Heart right ventricle (tissue), 16 donors: Measurements from ENCODE around the gene DLX2. TPM values are rescaled to one million over a fixed set of nuclear protein-coding genes. Genes with fewer than 3 reads are reported as not detected.
A peak's percentile ranks its signal among the peaks of the same experiment; 100 is the strongest.

Source experiments
- ATAC-seq, 8 donors: fragments of 200-7000 bp; cut with Tn5 transposase; one replicate each; pipeline ENCODE4 v1.9.1; 2020; ENCODE audit warnings: mild to moderate bottlenecking in 8 of 8, moderate library complexity in 8 of 8, moderate number of reproducible peaks in 1 of 8
- DNase-seq, 2 donors: peaks; one replicate each; pipeline ENCODE4 v3.0.0-alpha.2; 2020
- H3K27ac ChIP-seq, 10 donors: fragments of 200-600 bp; sonication (generic) in 2 of 10; one replicate each; pipeline versions ENCODE4 v1.5.0 to v1.8.0; 2020 to 2022; ENCODE audit warnings: mild to moderate bottlenecking in 3 of 10
- H3K27me3 ChIP-seq, 7 donors: fragments of 200-600 bp; one replicate each; pipeline ENCODE4 v1.8.0; 2021 to 2022; ENCODE audit warnings: mild to moderate bottlenecking in 2 of 7
- H3K36me3 ChIP-seq, 9 donors: fragments of 200-600 bp; sonication (generic) in 1 of 9; one replicate each; pipeline versions ENCODE4 v1.5.0 to v1.8.0; 2020 to 2022; ENCODE audit warnings: mild to moderate bottlenecking in 2 of 9
- H3K4me1 ChIP-seq, 9 donors: fragments of 200-600 bp; sonication (generic) in 1 of 9; one replicate each; pipeline versions ENCODE4 v1.5.0 to v1.8.0; 2020 to 2022; ENCODE audit warnings: mild to moderate bottlenecking in 4 of 9
- H3K4me3 ChIP-seq, 10 donors: fragments of 200-600 bp; sonication (generic) in 2 of 10; one replicate each; pipeline versions ENCODE4 v1.5.0 to v1.8.0; 2020 to 2022; ENCODE audit warnings: mild to moderate bottlenecking in 7 of 10, moderate library complexity in 2 of 10
- H3K9me3 ChIP-seq, 11 donors: fragments of 200-600 bp in 10 of 11; sonication (generic) in 2 of 11; one replicate each; pipeline versions ENCODE4 v1.5.0 to v1.8.0; 2013 to 2022; ENCODE audit warnings: mild to moderate bottlenecking in 2 of 11, control low read depth in 1 of 11, moderate library complexity in 1 of 11
- CTCF ChIP-seq, 9 donors: fragments of 200-600 bp; sonication (generic) in 2 of 9; IDR thresholded peaks; one replicate each; pipeline versions ENCODE4 v1.5.0 to v1.8.0; 2021 to 2022; ENCODE audit warnings: antibody characterized with exemption in 9 of 9, mild to moderate bottlenecking in 5 of 9, moderate library complexity in 1 of 9
- WGBS, 2 donors: extraction: QIAGEN DNeasy Blood & Tissue Kit; methylation state at CpG; one replicate each; pipeline ENCODE4 v1.1.7; 2013; ENCODE audit warnings: inconsistent platforms in 1 of 2; 5-methylcytosine and 5-hydroxymethylcytosine counted together
- intact Hi-C, 10 donors: fragments of 100-400 bp; cut with DNase I; formaldehyde crosslinking; loops; one replicate each; pipeline versions ENCODE4 v1.11.1 to v1.14.2; 2022
- polyA plus RNA-seq, 2 donors: library from polyadenylated mRNA; stranded (reverse); fragments of 200-250 nt; gene quantifications; one replicate each; pipeline ENCODE4 v1.2.3, GENCODE V29; 2013
- total RNA-seq, 10 donors: library from RNA; stranded (reverse); fragmentation: NEBNext Ultra II Directional in 3 of 10; extraction: Animal tissue kit (Norgen Biotek cat#: 25700) in 3 of 10; gene quantifications; one replicate each; pipeline versions ENCODE4 v1.2.1 to v1.2.4, GENCODE V29; 2021 to 2023
- donor health status: Arrhythmogenic right ventricular cardiomyopathy.
- donor health status: ischemic (EF 13 %, LVEDD 7.1; RV severe dilation, severe dysfunction).
- donor health status: healthy with polysubstance abuse.
- donor health status: DM: no; HTN: yes; CAD: no.
- donor health status: DM: no; HTN: no; CAD: no.
- donor health status: ischemic (EF 25% LVEDD 6.9; RV normal size, moderate dysfunction).
- donor health status: ischemic (EF 25% LVEDD 5.7; RV mildly dilated, moderate dysfunction).
- donor health status: healthy.
- donor health status: DM: yes; HTN: yes; CAD: no.
- donor health status: Ischemic cardiomyopathy.
- donor health status: ischemic (EF 35%, LVEDD 5.7; RV mildly dilated, moderate dysfunction).
- donor health status: nonischemic (EF 11% LVEDD 7.7; RV severe dilation, severe dysfunction).
- donor health status: DM: yes; HTN: yes; CAD: no.
- donor health status: PGD.
- donor health status: ischemic (EF 29% LVEDD 5.4; RV normal size, mild dysfunction).
- donor health status: nonischemic (EF 23%, LVEDD 6.1; RV moderate dilation, normal function).

Gene DLX2
- total and polyA plus RNA-seq, 12 donors = 0.11 TPM; not detected in 11

DNA sequence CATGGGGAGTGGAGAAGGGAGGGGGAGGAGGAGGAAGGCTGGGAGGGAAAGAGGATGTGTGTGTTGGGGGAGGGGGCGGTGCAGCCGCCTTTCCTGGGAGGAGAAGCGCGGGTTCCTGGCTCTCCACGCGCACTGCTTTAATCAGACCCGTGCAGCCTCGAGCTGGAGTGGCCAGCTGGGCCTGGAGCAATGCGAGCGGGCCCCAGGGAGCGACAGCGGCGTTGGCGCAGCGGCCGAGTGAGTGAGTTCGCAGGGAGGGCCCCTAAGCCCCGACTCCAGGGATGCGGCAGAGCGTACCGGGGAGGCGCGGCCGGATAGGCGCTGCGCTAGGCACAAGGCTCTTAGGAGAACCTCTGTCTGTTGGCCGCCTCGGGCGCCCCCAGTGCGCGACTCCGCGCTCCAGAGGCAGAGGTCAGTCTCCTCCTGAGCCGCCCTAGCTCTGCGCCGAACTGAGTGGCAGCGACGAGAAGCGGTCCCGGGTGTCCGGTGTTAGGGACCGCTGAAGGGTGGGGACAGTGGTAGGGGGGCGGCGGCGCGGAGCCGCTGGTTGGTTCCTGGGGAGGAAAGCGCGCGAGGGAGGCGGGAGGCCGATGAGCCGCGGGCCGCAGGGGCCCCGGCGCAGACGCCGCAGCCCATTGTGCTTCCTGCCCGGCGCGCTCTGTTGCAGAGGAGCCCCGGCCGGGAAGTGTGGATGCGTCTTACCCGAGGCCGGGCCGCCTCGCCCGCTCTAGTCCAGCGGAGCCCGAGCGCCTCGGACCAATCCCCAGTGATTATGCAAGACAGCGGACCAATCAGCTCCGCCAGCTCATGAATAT lies 17.8 kb downstream of the DLX2 start:
- intact Hi-C loops = no loop called here
- peak; percentile 67 to 70 for DNase-seq
- 0 to 1% methylated on average over 66 to 76 of the region's 76 CpGs for WGBS, 2 donors
- Histone ChIP-seq H3K36me3 (peaks cover 0 to 7% (median 0%) of the 10 kb centered on the region in 9 donors), H3K27me3 (peaks cover 72 to 100% (median 100%) of the 10 kb centered on the region in 7 donors), H3K27ac (no peak overlapping the region), H3K9me3 (no peaks in the 10 kb centered on the region), H3K4me1 (peaks cover 10 to 83% (median 41%) of the 10 kb centered on the region in 9 donors), H3K4me3 (peak overlapping the region; percentile 17 to 62 (median 48))
- peak in 1 of 9 donors; percentile 4 for TF ChIP-seq CTCF (IDR thresholded peaks at IDR 0.05)
- peak; percentile 83 to 94 (median 86) for ATAC-seq

DNA sequence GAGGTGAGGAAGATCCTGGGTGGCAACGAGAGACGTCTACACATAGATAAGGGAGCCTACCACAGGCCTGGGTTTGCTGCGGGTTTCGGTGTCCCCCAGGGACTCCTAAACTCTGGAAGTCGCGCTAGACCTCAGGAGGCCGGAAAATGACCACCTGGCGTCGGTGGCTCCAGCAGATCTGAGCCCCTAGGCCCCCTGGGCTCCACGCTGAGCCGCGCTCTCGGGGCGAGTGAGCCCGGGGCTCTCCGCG lies 18.4 kb downstream of the DLX2 start:
- Histone ChIP-seq H3K27ac (no peak overlapping the region), H3K9me3 (no peaks in the 10 kb centered on the region), H3K36me3 (peaks cover 0 to 7% (median 0%) of the 10 kb centered on the region in 9 donors), H3K4me3 (peak overlapping the region in 7 of 10 donors; percentile 17 to 62 (median 49)), H3K27me3 (peaks cover 68 to 100% (median 100%) of the 10 kb centered on the region in 7 donors), H3K4me1 (peaks cover 10 to 83% (median 41%) of the 10 kb centered on the region in 9 donors)
- DNase-seq (no peak), ATAC-seq (no peak)
- WGBS, 2 donors = 2 to 4% methylated on average over 17 of the region's 17 CpGs
- intact Hi-C loops = no loop called here
- TF ChIP-seq CTCF (IDR thresholded peaks at IDR 0.05) = no peak

DNA sequence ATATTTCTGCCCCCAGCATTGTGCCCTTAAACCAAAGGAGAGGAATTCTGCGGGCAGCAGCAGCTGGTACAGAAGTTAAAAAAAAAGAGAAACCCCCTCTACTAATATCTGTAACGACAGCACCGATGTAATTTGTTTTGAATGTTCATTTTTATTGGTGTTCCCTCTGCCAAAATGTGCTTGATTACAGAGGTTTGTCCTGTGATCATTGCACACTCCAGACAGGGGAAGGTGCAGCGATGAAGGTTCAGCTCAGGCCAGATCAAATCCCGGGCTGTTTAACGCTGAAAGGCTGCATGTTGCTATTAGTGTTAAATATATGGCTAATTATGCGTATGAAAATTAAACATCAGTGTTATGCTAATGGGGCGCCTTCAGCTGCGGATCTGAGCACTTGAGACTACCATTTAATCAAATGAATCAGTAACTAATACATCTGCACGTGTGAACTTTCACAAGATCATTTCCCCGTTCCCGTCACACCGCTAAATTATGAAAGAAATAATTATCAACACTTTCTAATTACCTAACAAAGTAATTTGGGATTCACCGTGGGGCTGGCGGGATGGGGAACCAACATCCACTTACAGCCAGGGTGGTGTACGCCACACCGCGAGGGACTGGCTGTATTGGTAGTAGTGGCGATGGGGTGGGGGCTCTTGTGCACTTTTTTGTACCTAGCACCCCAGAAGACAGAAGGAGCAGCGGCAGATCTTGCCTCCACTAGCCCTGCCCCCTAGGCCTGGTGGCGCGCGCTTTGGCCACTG lies 18.9 kb downstream of the DLX2 start:
- Histone ChIP-seq H3K4me1 (peaks cover 10 to 82% (median 41%) of the 10 kb centered on the region in 9 donors), H3K27me3 (peaks cover 63 to 100% (median 100%) of the 10 kb centered on the region in 7 donors), H3K36me3 (peaks cover 0 to 7% (median 0%) of the 10 kb centered on the region in 9 donors), H3K4me3 (peak overlapping the region in 3 of 10 donors; percentile 17 to 62 (median 56)), H3K9me3 (no peaks in the 10 kb centered on the region), H3K27ac (no peak overlapping the region)
- 7 to 12% methylated on average over 23 of the region's 23 CpGs for WGBS, 2 donors
- ATAC-seq (no peak), DNase-seq (no peak)
- TF ChIP-seq CTCF (IDR thresholded peaks at IDR 0.05) = no peak
- intact Hi-C loops = no loop called here

- peaks cover 10 to 74% (median 41%) of the 10 kb centered on the region in 9 donors for H3K4me1 ChIP-seq
- TF ChIP-seq CTCF (IDR thresholded peaks at IDR 0.05) = no peak
- DNase-seq = no peak
- 6 to 8% methylated on average over 42 of the region's 42 CpGs for WGBS, 2 donors
- H3K36me3 ChIP-seq = peaks cover 0 to 7% (median 0%) of the 10 kb centered on the region in 9 donors
- no peak for ATAC-seq
- peaks cover 56 to 100% (median 98%) of the 10 kb centered on the region in 7 donors for H3K27me3 ChIP-seq
- H3K9me3 ChIP-seq = no peaks in the 10 kb centered on the region
- H3K27ac ChIP-seq = no peak overlapping the region
- peak overlapping the region in 1 of 10 donors; percentile 18 for H3K4me3 ChIP-seq
- intact Hi-C loops = no loop called here
These were observed 19.6 kb downstream of the DLX2 start for GRCh38 chr2:172082944-172083627.
